ENCODE measurements around the gene HAGH.
A peak's percentile ranks its signal among the peaks of the same experiment; 100 is the strongest.

Gene HAGH

GRCh38 chr16:1775846-1776671 is 50.6 kb downstream of the HAGH start:
- no peak for DNase-seq

- DNase-seq, result no peak
Measured at GRCh38 chr16:1775006-1775845, 51.4 kb downstream of the HAGH start.

GRCh38 chr16:1774448-1774780 is 52.2 kb downstream of the HAGH start:
- no peak for DNase-seq

- DNase-seq, result peak in 11 of 58 donors; percentile 19 to 48 (median 40)
Measured at GRCh38 chr16:1773703-1774447, 52.8 kb downstream of the HAGH start.

GRCh38 chr16:1772908-1773702 is 53.5 kb downstream of the HAGH start, which contains the start of gene MRPS34:
Gene MRPS34 (minus strand): TSS chr16:1773134. CDS start chr16:1773119, 15 bp downstream.
- DNase-seq, result peak in 57 of 58 donors; percentile 16 to 85 (median 70)

- DNase-seq, result peak in 7 of 58 donors; percentile 18 to 62 (median 34)
Measured at GRCh38 chr16:1772362-1772907, 54.2 kb downstream of the HAGH start, which contains the start of gene EME2. Gene EME2 (plus strand): TSS chr16:1772810. CDS start chr16:1773228, 418 bp downstream.

GRCh38 chr16:1771864-1772361 is 54.7 kb downstream of the HAGH start:
- DNase-seq, result no peak

GRCh38 chr16:1771188-1771863 is 55.3 kb downstream of the HAGH start, which contains the start of gene NME3:
Gene NME3 (minus strand): TSS chr16:1771543. CDS start chr16:1771534, 9 bp downstream.
- peak in 52 of 58 donors; percentile 21 to 82 (median 56) for DNase-seq

GRCh38 chr16:1770328-1771187 is 56.1 kb downstream of the HAGH start:
- DNase-seq, result peak in 54 of 58 donors; percentile 10 to 75 (median 58)

GRCh38 chr16:1769402-1770300 is 57.0 kb downstream of the HAGH start:
- DNase-seq, result peak in 10 of 58 donors; percentile 37 to 71 (median 64)

GRCh38 chr16:1768767-1769401 is 57.7 kb downstream of the HAGH start:
- DNase-seq, result peak in 1 of 58 donors; percentile 15

GRCh38 chr16:1768061-1768766 is 58.4 kb downstream of the HAGH start:
- DNase-seq, result no peak

GRCh38 chr16:1767116-1767994 is 59.3 kb downstream of the HAGH start:
- DNase-seq, result no peak

GRCh38 chr16:1766701-1767100 is 59.9 kb downstream of the HAGH start:
- DNase-seq, result no peak

- DNase-seq, result no peak
Measured at GRCh38 chr16:1766231-1766630, 60.4 kb downstream of the HAGH start.
